Sigmoid colon (tissue), 4 donors: Measurements from ENCODE around the gene BRD3.

Experiments used
- EP300 ChIP-seq, 4 donors: sonication (generic); formaldehyde crosslinking; IDR thresholded peaks; one replicate each; pipeline ENCODE4 v1.6.1; 2017; ENCODE audit warnings: antibody characterized with exemption in 4 of 4
- POLR2A ChIP-seq, 2 donors: fragments of 450-650 bp; IDR thresholded peaks; one replicate each; pipeline ENCODE4 v1.6.1; 2016; ENCODE audit warnings: antibody characterized with exemption in 2 of 2, mild to moderate bottlenecking in 2 of 2, moderate library complexity in 2 of 2
- POLR2AphosphoS5 ChIP-seq, 4 donors: sonication (generic); formaldehyde crosslinking; IDR thresholded peaks; one replicate each; pipeline ENCODE4 v1.6.1; 2017; ENCODE audit warnings: antibody characterized with exemption in 4 of 4
- TF ChIP-seq, protein P1 (sequence below), 4 experiments: fragments of 450-650 bp in 3 of 4; fragments of 200-600 bp in 1 of 4; IDR thresholded peaks; one replicate each; pipeline ENCODE4 v1.5.1; 2016 to 2019; ENCODE audit warnings: antibody characterized with exemption in 4 of 4, mild to moderate bottlenecking in 3 of 4, moderate library complexity in 2 of 4

DNA sequence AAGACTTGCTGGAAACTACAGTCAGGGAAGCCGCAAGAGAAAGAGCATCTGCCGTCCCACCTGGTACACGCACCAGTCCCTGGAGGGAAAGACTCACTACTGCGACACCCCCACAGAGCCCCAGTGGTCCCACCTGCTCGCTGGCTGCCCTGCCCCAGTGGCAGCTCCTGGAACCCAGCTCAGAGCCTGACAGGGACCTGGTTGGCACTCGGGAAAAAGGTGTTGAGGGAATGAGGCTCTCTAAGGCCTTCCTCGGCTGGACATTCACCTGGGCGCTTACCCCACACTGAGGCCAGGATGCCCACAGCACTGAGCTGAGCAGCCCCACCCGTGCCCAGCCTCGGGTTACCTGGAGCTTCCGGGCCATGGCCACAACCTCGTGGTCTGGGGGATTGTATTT lies 22.9 kb downstream of the BRD3 start:
- TF ChIP-seq, protein P1, sequence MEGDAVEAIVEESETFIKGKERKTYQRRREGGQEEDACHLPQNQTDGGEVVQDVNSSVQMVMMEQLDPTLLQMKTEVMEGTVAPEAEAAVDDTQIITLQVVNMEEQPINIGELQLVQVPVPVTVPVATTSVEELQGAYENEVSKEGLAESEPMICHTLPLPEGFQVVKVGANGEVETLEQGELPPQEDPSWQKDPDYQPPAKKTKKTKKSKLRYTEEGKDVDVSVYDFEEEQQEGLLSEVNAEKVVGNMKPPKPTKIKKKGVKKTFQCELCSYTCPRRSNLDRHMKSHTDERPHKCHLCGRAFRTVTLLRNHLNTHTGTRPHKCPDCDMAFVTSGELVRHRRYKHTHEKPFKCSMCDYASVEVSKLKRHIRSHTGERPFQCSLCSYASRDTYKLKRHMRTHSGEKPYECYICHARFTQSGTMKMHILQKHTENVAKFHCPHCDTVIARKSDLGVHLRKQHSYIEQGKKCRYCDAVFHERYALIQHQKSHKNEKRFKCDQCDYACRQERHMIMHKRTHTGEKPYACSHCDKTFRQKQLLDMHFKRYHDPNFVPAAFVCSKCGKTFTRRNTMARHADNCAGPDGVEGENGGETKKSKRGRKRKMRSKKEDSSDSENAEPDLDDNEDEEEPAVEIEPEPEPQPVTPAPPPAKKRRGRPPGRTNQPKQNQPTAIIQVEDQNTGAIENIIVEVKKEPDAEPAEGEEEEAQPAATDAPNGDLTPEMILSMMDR (IDR thresholded peaks at IDR 0.05), result no peak
- TF ChIP-seq EP300 (IDR thresholded peaks at IDR 0.05) (no peak), POLR2AphosphoS5 (IDR thresholded peaks at IDR 0.05) (no peak), POLR2A (IDR thresholded peaks at IDR 0.05) (no peak)
